HCT116 (cell line): ENCODE data around the gene TYW3. TPM values are rescaled to one million over a fixed set of nuclear protein-coding genes. Genes with fewer than 3 reads are reported as not detected.

ENCODE experiments used
- ATAC-seq: fragments of 200-7000 bp; cut with Tn5 transposase; 2 replicates; pipeline ENCODE4 v1.9.1; 2020; ENCODE audit warnings: mild to moderate bottlenecking, moderate library complexity
- BruUV-seq: library from RNA; stranded (reverse); fragments of 400-500 nt; replicated peaks from 2 replicates; lab custom pipeline; 2021; lab: Mats Ljungman, UMichigan
- CTCF ChIA-PET: fragments of 300-600 bp; sonication (Branson Sonifier 250); formaldehyde crosslinking; loops from one replicate; lab custom pipeline; 2021; ENCODE audit warnings: antibody characterized with exemption; lab: Charles Lee
- POLR2A ChIA-PET: fragments of 300-600, 350-600 bp; sonication (Branson Sonifier 250); formaldehyde crosslinking; loops from one replicate; lab custom pipeline; 2021; ENCODE audit warnings: antibody characterized with exemption; lab: Charles Lee
- RAD21 ChIA-PET, 2 experiments: fragments of 300-600 bp; sonication (Branson Sonifier 250); formaldehyde crosslinking; loops; one replicate each; lab custom pipeline; 2023; ENCODE audit warnings: low total read pairs in 2 of 2; ENCODE audit not compliant: uncharacterized antibody in 2 of 2, unreplicated experiment in 2 of 2, low non-redundant PET in 1 of 2; lab: Charles Lee
- DNase-seq: peaks from one replicate; pipeline ENCODE4 v3.0.0-alpha.2; 2010; ENCODE audit warnings: low read depth, low spot score
- H2AFZ ChIP-seq: fragments of 200-600 bp; shearing (Covaris generic), sonication (generic); 2 replicates; pipeline ENCODE4 v1.6.1; 2017; ENCODE audit warnings: low read depth, mixed run types, mixed read lengths, antibody characterized with exemption, low read length; ENCODE audit not compliant: poor library complexity, severe bottlenecking
- H3K27ac ChIP-seq: 2 replicates; pipeline ENCODE4 v1.5.1; 2012; ENCODE audit warnings: low read depth, low read length
- H3K27me3 ChIP-seq: fragments of 200-600 bp; sonication (generic); 2 replicates; pipeline ENCODE4 v1.6.1; 2016; ENCODE audit warnings: mixed run types, low read length, mixed read lengths; ENCODE audit not compliant: insufficient read depth
- H3K36me3 ChIP-seq, 2 experiments: fragments of 200-500 bp in 1 of 2; fragments of 200-600 bp in 1 of 2; sonication (Bioruptor generic) in 1 of 2; sonication (generic) in 1 of 2; 2 replicates each; pipeline versions ENCODE4 v1.5.1 to v1.6.1; 2014 to 2016; ENCODE audit warnings: low read length in 2 of 2, inconsistent platforms in 1 of 2, mixed read lengths in 1 of 2, mixed run types in 1 of 2; ENCODE audit not compliant: insufficient read depth in 2 of 2, control insufficient read depth in 1 of 2
- H3K4me1 ChIP-seq, 2 experiments: fragments of 200-600 bp in 1 of 2; sonication (generic) in 1 of 2; 2 replicates each; pipeline versions ENCODE4 v1.5.1 to v1.6.1; 2012 to 2017; ENCODE audit warnings: low read length in 2 of 2, inconsistent platforms in 1 of 2, mild to moderate bottlenecking in 1 of 2, mixed read lengths in 1 of 2, mixed run types in 1 of 2, moderate library complexity in 1 of 2; ENCODE audit not compliant: insufficient read depth in 2 of 2, control insufficient read depth in 1 of 2
- H3K4me2 ChIP-seq: fragments of 200-600 bp; sonication (generic); 2 replicates; pipeline ENCODE4 v1.6.1; 2017; ENCODE audit warnings: mixed run types, low read length, mixed read lengths
- H3K4me3 ChIP-seq, 2 experiments: fragments of 200-600 bp in 1 of 2; sonication (generic) in 1 of 2; replicated peaks in 1 of 2; 2 replicates each; pipeline ENCODE4 v1.5.1; 2011 to 2016; ENCODE audit warnings: low read length in 2 of 2, control low read depth in 1 of 2, low read depth in 1 of 2, mild to moderate bottlenecking in 1 of 2, mixed read lengths in 1 of 2, mixed run types in 1 of 2
- H3K79me2 ChIP-seq: fragments of 200-600 bp; sonication (generic); 2 replicates; pipeline ENCODE4 v1.6.1; 2017; ENCODE audit warnings: mild to moderate bottlenecking, mixed run types, low read length, moderate library complexity, mixed read lengths; ENCODE audit not compliant: insufficient read depth
- H3K9ac ChIP-seq: fragments of 200-600 bp; sonication (generic); 2 replicates; pipeline ENCODE4 v1.6.1; 2016; ENCODE audit warnings: low read length, mixed read lengths
- H3K9me2 ChIP-seq: fragments of 200-600 bp; sonication (generic), shearing (Covaris generic); 2 replicates; pipeline ENCODE4 v1.6.1; 2017; ENCODE audit warnings: mixed run types, mild to moderate bottlenecking, moderate library complexity; ENCODE audit not compliant: insufficient read depth
- H3K9me3 ChIP-seq, 2 experiments: fragments of 200-500 bp in 1 of 2; fragments of 200-600 bp in 1 of 2; sonication (Bioruptor generic) in 1 of 2; sonication (generic) in 1 of 2; 2 replicates each; pipeline ENCODE4 v1.6.1; 2014 to 2017; ENCODE audit warnings: low read length in 2 of 2, mixed read lengths in 2 of 2, inconsistent platforms in 1 of 2, low read depth in 1 of 2, mild to moderate bottlenecking in 1 of 2, mixed run types in 1 of 2, moderate library complexity in 1 of 2; ENCODE audit not compliant: control insufficient read depth in 1 of 2, insufficient read depth in 1 of 2
- H4K20me1 ChIP-seq: fragments of 200-600 bp; sonication (generic), shearing (Covaris generic); 2 replicates; pipeline ENCODE4 v1.6.1; 2017; ENCODE audit warnings: mixed run types, mild to moderate bottlenecking, moderate library complexity; ENCODE audit not compliant: insufficient read depth
- ATF3 ChIP-seq: IDR thresholded peaks from 2 replicates; pipeline ENCODE4 v1.6.1; 2012
- CBX3 ChIP-seq: IDR thresholded peaks from 2 replicates; pipeline ENCODE4 v1.6.1; 2012; ENCODE audit warnings: low read depth
- CEBPB ChIP-seq: IDR thresholded peaks from 2 replicates; pipeline ENCODE4 v1.6.1; 2012; ENCODE audit warnings: low read depth
- EGR1 ChIP-seq: IDR thresholded peaks from 2 replicates; pipeline ENCODE4 v1.6.1; 2012; ENCODE audit warnings: low read depth
- ELF1 ChIP-seq: IDR thresholded peaks from 2 replicates; pipeline ENCODE4 v1.6.1; 2012; ENCODE audit warnings: low read depth, borderline replicate concordance
- EZH2 ChIP-seq: fragments of 200-600 bp; sonication (generic); IDR thresholded peaks from 2 replicates; pipeline ENCODE4 v1.6.1; 2017; ENCODE audit warnings: antibody characterized with exemption, mixed run types
- EZH2phosphoT487 ChIP-seq: fragments of 200-600 bp; IDR thresholded peaks from 2 replicates; pipeline ENCODE4 v1.6.1; 2018; ENCODE audit warnings: antibody characterized with exemption, borderline replicate concordance
- FOSL1 ChIP-seq: IDR thresholded peaks from 2 replicates; pipeline ENCODE4 v1.6.1; 2012; ENCODE audit warnings: low read depth
- JUND ChIP-seq: IDR thresholded peaks from 2 replicates; pipeline ENCODE4 v1.6.1; 2012
- MAX ChIP-seq: IDR thresholded peaks from 2 replicates; pipeline ENCODE4 v1.6.1; 2012
- POLR2AphosphoS5 ChIP-seq: IDR thresholded peaks from 2 replicates; pipeline ENCODE4 v1.6.1; 2011; ENCODE audit warnings: mild to moderate bottlenecking, low read depth, low read length, moderate library complexity
- REST ChIP-seq: IDR thresholded peaks from 2 replicates; pipeline ENCODE4 v1.6.1; 2012; ENCODE audit warnings: low read depth
- SIN3A ChIP-seq: IDR thresholded peaks from 2 replicates; pipeline ENCODE4 v1.6.1; 2012; ENCODE audit warnings: low read depth
- SP1 ChIP-seq: IDR thresholded peaks from 2 replicates; pipeline ENCODE4 v1.6.1; 2012; ENCODE audit warnings: low read depth
- SRF ChIP-seq: IDR thresholded peaks from 2 replicates; pipeline ENCODE4 v1.6.1; 2012; ENCODE audit warnings: low read depth
- TCF7L2 ChIP-seq: IDR thresholded peaks from 2 replicates; pipeline ENCODE4 v1.7.0; 2011; ENCODE audit warnings: borderline replicate concordance, inconsistent platforms; ENCODE audit not compliant: insufficient read depth, insufficient read length; ENCODE audit errors: extremely low read depth
- YY1 ChIP-seq: IDR thresholded peaks from 2 replicates; pipeline ENCODE4 v1.6.1; 2011; ENCODE audit warnings: low read length, low read depth, moderate library complexity, mild to moderate bottlenecking; ENCODE audit not compliant: insufficient replicate concordance; ENCODE audit errors: extremely low read depth
- ZFX ChIP-seq: fragments of 450-650 bp; IDR thresholded peaks from 2 replicates; pipeline ENCODE4 v1.6.1; 2017
- ZNF274 ChIP-seq: fragments of 200-500 bp; sonication (Bioruptor generic); IDR thresholded peaks from 2 replicates; pipeline ENCODE4 v1.6.1; 2014; ENCODE audit warnings: mild to moderate bottlenecking, low read depth, low read length, inconsistent platforms
- intact Hi-C: fragments of 100-400 bp; cut with micrococcal nuclease; formaldehyde crosslinking; loops from 2 replicates; pipeline ENCODE4 v1.10.0; 2022
- total RNA-seq: library from RNA; stranded (reverse); gene quantifications from one replicate; pipeline ENCODE4 v1.2.1, GENCODE V29; 2021; ENCODE audit not compliant: unreplicated experiment

The TYW3 gene
- total RNA-seq, 1 experiment from 2014 or later, result 31.8 TPM

GRCh38 chr1:74714429-74715235, 18.3 kb upstream of the TYW3 start:
- Histone ChIP-seq H3K9ac (no peak overlapping the region), H3K4me1 (no peaks in the 10 kb centered on the region), H4K20me1 (no peaks in the 10 kb centered on the region), H3K4me3 (no peak overlapping the region), H3K9me2 (no peaks in the 10 kb centered on the region), H2AFZ (no peak overlapping the region), H3K9me3 (no peaks in the 10 kb centered on the region), H3K27ac (no peak overlapping the region), H3K79me2 (no peaks in the 10 kb centered on the region), H3K4me2 (no peak overlapping the region), H3K27me3 (no peaks in the 10 kb centered on the region), H3K36me3 (peaks cover 0 to 4% of the 10 kb centered on the region in 2 experiments; a peak in 1 of 4 replicates)
- TF ChIP-seq ZNF274 (no peak), ZFX (no peak), POLR2AphosphoS5 (no peak), EZH2phosphoT487 (no peak), ATF3 (no peak), ELF1 (no peak), EZH2 (no peak)
- ChIA-PET CTCF (no interaction called here), RAD21 (no interaction called here), POLR2A (no interaction called here)
- intact Hi-C loops, result no loop called here
- DNase-seq (no peak), ATAC-seq (no peak)
- no TSS peak for BruUV-seq

GRCh38 chr1:74715236-74715502, 17.8 kb upstream of the TYW3 start:
- intact Hi-C loops, result no loop called here
- ChIA-PET CTCF (no interaction called here), POLR2A (no interaction called here), RAD21 (no interaction called here)
- Histone ChIP-seq H3K27ac (no peak overlapping the region), H3K4me3 (no peak overlapping the region), H4K20me1 (no peaks in the 10 kb centered on the region), H3K79me2 (no peaks in the 10 kb centered on the region), H2AFZ (no peak overlapping the region), H3K9me3 (no peaks in the 10 kb centered on the region), H3K36me3 (peaks cover 0 to 7% of the 10 kb centered on the region in 2 experiments; a peak in 2 of 4 replicates), H3K4me2 (no peak overlapping the region), H3K27me3 (no peaks in the 10 kb centered on the region), H3K9ac (no peak overlapping the region), H3K4me1 (no peaks in the 10 kb centered on the region), H3K9me2 (no peaks in the 10 kb centered on the region)
- no peak for DNase-seq
- no peak for ATAC-seq
- BruUV-seq, result no TSS peak
- TF ChIP-seq SIN3A (no peak), YY1 (no peak), EZH2 (no peak), SP1 (no peak), MAX (no peak), ELF1 (no peak), CEBPB (no peak), TCF7L2 (no peak), REST (no peak), CBX3 (no peak), POLR2AphosphoS5 (no peak), EGR1 (no peak), FOSL1 (no peak), SRF (no peak), JUND (no peak)
